Measurements from ENCODE around the gene PDE8B.
A peak's percentile ranks its signal among the peaks of the same experiment; 100 is the strongest.

GRCh38 chr5:77181173-77181572 lies 29.3 kb upstream of the PDE8B start:
- TF ChIP-seq CTCF (IDR thresholded peaks at IDR 0.05; ENCODE audit: insufficient read depth, low read depth, low read length): no peak
- TF ChIP-seq EZH2 (IDR thresholded peaks at IDR 0.05; ENCODE audit: insufficient read depth, low read length): peak; percentile 41
